Measurements from ENCODE around the gene PCDHGA10.
A peak's percentile ranks its signal among the peaks of the same experiment; 100 is the strongest.

The PCDHGA10 gene

GRCh38 chr5:141411575-141411974 lies 1.2 kb upstream of the PCDHGA10 start:
- TF ChIP-seq ZBTB7A (IDR thresholded peaks at IDR 0.05; ENCODE audit: low read depth) (no peak), TAF1 (IDR thresholded peaks at IDR 0.05; ENCODE audit: low read depth) (no peak)

GRCh38 chr5:141413540-141414069 lies 818 bp downstream of the PCDHGA10 start:
- TF ChIP-seq CREB1 (IDR thresholded peaks at IDR 0.05; ENCODE audit: low read depth) (no peak), EP300 (IDR thresholded peaks at IDR 0.05; ENCODE audit: borderline replicate concordance) (no peak), MAX (IDR thresholded peaks at IDR 0.05) (no peak), FOXM1 (IDR thresholded peaks at IDR 0.05; ENCODE audit: borderline replicate concordance, low read depth) (no peak), TAF1 (IDR thresholded peaks at IDR 0.05; ENCODE audit: low read depth) (no peak), EGR1 (IDR thresholded peaks at IDR 0.05) (no peak), REST (IDR thresholded peaks at IDR 0.05; ENCODE audit: low read depth) (no peak), USF1 (IDR thresholded peaks at IDR 0.05) (no peak), ZBTB7A (IDR thresholded peaks at IDR 0.05; ENCODE audit: low read depth) (no peak), TEAD4 (IDR thresholded peaks at IDR 0.05) (no peak), CEBPB (IDR thresholded peaks at IDR 0.05) (no peak), RAD21 (IDR thresholded peaks at IDR 0.05; ENCODE audit: low read depth) (no peak), NFIC (IDR thresholded peaks at IDR 0.05) (no peak), YY1 (IDR thresholded peaks at IDR 0.05; ENCODE audit: low read depth) (no peak), TCF12 (IDR thresholded peaks at IDR 0.05; ENCODE audit: low read depth) (no peak)

- TF ChIP-seq RAD21 (IDR thresholded peaks at IDR 0.05; ENCODE audit: low read depth), result peak; percentile 67
Observed at GRCh38 chr5:141417494-141418172, 4.8 kb downstream of the PCDHGA10 start, which contains the start of gene PCDHGB7. Gene PCDHGB7, plus strand, starts transcription at chr5:141417677. Its CDS starts 183 bp downstream, at chr5:141417860.

- TF ChIP-seq TEAD4 (IDR thresholded peaks at IDR 0.05), result no peak
- TF ChIP-seq FOXM1 (IDR thresholded peaks at IDR 0.05; ENCODE audit: borderline replicate concordance, low read depth), result no peak
- TF ChIP-seq TCF12 (IDR thresholded peaks at IDR 0.05; ENCODE audit: low read depth), result no peak
- TF ChIP-seq TAF1 (IDR thresholded peaks at IDR 0.05; ENCODE audit: low read depth), result no peak
- no peak for TF ChIP-seq EGR1 (IDR thresholded peaks at IDR 0.05)
- TF ChIP-seq USF1 (IDR thresholded peaks at IDR 0.05), result no peak
- no peak for TF ChIP-seq CREB1 (IDR thresholded peaks at IDR 0.05; ENCODE audit: low read depth)
- no peak for TF ChIP-seq MAX (IDR thresholded peaks at IDR 0.05)
- no peak for TF ChIP-seq RAD21 (IDR thresholded peaks at IDR 0.05; ENCODE audit: low read depth)
- no peak for TF ChIP-seq CEBPB (IDR thresholded peaks at IDR 0.05)
- no peak for TF ChIP-seq EP300 (IDR thresholded peaks at IDR 0.05; ENCODE audit: borderline replicate concordance)
- no peak for TF ChIP-seq REST (IDR thresholded peaks at IDR 0.05; ENCODE audit: low read depth)
- no peak for TF ChIP-seq YY1 (IDR thresholded peaks at IDR 0.05; ENCODE audit: low read depth)
- no peak for TF ChIP-seq ZBTB7A (IDR thresholded peaks at IDR 0.05; ENCODE audit: low read depth)
- no peak for TF ChIP-seq NFIC (IDR thresholded peaks at IDR 0.05)
Observed at GRCh38 chr5:141419074-141419880, 6.5 kb downstream of the PCDHGA10 start.

- TF ChIP-seq ZBTB7A (IDR thresholded peaks at IDR 0.05; ENCODE audit: low read depth) (no peak), CEBPB (IDR thresholded peaks at IDR 0.05) (no peak), TAF1 (IDR thresholded peaks at IDR 0.05; ENCODE audit: low read depth) (no peak), TEAD4 (IDR thresholded peaks at IDR 0.05) (no peak), RAD21 (IDR thresholded peaks at IDR 0.05; ENCODE audit: low read depth) (peak; percentile 43; the same call in 1 of the 2 replicates)
Observed at GRCh38 chr5:141420855-141421488, 8.2 kb downstream of the PCDHGA10 start, which contains the start of gene PCDHGA11. Gene PCDHGA11, plus strand, starts transcription at chr5:141421051. Its CDS starts 177 bp downstream, at chr5:141421228.
